Inflammatory macrophage treated with lipopolysaccharide for 1 hour (primary cell): Measurements from ENCODE around the gene OR3A1.
"Not testable (repeated sequence)": the region's sequence is repeated elsewhere in the genome, so short reads cannot be mapped to it uniquely, and the experiment has no call there.

Source experiments
- DNase-seq, 2 donors: peaks; one replicate each; pipeline ENCODE4 v3.0.0-alpha.2; 2020 to 2022

OR3A1 gene

DNA sequence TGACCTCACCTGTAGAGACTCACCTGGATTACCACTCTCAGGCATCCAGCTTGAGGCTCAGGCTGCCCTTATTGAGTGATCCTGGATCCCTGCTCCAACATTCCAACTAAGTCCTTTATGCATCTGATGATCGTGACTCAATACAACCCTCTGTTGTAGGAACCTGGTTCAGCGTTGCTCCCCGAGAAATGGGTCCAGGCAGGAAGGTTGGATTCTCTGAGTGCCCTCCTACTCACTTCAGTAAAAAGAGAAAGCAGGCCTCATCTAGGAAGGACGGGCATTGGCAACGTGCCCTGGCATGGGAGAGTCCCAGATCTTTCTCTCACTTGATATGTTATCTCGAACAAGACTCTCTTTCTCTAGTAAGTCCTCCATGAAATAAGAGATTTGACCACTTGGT lies at the start of gene OR3A1:
Gene OR3A1, minus strand, starts transcription at position 101 of the 400 bp plus-strand sequence. CDS start 5,778 bp downstream, outside the sequence.
- no peak for DNase-seq

DNA sequence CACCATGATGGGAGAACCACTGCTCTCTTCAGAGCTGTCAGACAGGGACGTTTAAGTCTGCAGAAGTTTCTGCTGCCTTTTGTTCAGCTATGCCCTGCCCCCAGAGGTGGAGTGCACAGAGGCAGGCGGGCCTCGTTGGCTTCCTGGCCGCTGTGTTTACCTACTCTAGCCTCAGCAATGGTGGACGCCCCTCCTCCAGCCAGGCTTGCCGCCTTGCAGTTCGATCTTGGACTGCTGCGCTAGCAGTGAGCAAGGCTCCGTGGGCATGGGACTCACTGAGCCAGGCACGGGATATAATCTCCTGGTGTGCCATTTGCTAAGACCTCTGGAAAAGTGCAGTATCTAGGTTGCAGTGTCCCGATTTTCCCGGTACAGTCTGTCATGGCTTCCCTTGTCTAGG lies 44.6 kb upstream of the OR3A1 start:
- not testable (repeated sequence) for DNase-seq

DNA sequence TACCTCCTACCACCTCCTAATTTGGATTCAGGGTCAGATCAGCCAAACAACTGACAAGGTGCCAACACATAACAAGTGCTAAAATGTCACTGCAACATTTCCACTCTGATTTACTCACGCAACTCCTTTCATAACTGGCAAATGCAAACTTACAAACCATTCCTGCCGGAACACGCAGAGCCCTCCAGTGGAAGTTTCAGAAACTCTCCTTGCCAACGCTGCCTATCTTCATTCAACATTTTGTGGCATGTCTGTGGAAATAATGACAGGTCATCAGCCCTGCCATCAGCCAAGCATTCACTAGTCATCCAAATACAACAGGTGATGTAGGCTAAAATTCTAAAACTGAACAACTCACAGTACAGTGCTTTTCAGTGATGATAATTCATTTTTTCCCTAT lies 37.7 kb upstream of the OR3A1 start:
- no peak for DNase-seq

GRCh38 chr17:3318336-3318735 lies 20.2 kb upstream of the OR3A1 start:
- DNase-seq, result no peak

DNA sequence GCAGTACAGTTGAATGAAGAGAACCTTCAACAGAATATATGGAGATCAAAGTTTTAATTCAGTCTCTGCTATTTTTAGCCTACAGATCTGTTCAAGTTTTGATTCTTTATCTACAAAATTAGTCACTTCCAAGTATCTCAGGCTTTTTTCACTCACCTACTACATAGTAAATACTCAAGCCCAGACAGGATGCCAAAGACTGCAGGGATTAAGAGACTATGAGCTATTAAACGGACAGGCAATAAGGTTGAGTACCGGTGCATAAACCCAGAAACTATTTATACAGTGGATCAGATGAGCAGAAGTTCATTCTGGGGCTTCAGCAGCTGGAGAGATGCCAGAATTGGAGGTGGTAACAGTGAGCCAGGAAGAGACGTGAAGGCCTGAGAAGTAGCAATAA lies 18.7 kb upstream of the OR3A1 start:
- no peak for DNase-seq

GRCh38 chr17:3308603-3309002 lies 10.4 kb upstream of the OR3A1 start:
- no peak for DNase-seq

- no peak for DNase-seq
Measured at GRCh38 chr17:3295632-3296031, 2.5 kb downstream of the OR3A1 start.

GRCh38 chr17:3293548-3293947 lies 4.6 kb downstream of the OR3A1 start:
- not testable (repeated sequence) for DNase-seq

DNA sequence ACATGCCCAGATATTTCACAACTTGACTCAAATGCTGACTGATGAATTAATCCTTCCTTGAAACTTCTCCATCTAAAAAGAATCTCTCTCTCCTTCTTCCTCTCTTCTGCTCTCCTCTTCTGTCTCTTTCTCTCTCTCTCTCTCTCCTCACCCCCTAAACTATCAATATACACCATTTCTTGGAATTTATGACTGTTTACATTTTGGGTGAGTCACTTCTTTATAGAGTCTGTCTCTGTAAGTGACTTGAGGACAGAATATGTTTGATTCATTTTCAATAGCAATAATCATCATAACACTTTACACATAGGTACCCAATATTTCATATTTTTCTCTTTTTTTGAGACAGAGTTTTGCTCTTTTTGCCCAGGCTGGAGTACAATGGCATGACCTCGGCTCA lies 15.3 kb downstream of the OR3A1 start:
- DNase-seq, result no peak

DNA sequence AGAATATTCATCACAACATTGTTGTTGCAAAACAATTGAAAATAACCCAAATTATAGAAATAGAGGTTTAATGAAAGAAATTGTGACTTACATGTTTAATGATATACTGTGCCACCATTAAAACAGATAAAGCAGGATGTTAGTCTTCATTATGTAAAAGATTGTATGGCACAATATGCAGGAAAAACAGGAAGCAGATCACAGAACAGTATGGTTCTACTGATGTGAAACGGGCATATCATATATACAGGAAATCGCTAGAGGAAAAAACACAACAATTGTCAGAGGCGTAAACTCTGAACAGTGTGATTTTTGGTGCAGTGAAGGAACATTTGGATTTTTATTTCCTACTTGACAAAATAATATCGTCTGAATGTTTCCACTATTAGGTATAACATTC lies 22.0 kb downstream of the OR3A1 start:
- DNase-seq, result peak; percentile 11 to 22

DNA sequence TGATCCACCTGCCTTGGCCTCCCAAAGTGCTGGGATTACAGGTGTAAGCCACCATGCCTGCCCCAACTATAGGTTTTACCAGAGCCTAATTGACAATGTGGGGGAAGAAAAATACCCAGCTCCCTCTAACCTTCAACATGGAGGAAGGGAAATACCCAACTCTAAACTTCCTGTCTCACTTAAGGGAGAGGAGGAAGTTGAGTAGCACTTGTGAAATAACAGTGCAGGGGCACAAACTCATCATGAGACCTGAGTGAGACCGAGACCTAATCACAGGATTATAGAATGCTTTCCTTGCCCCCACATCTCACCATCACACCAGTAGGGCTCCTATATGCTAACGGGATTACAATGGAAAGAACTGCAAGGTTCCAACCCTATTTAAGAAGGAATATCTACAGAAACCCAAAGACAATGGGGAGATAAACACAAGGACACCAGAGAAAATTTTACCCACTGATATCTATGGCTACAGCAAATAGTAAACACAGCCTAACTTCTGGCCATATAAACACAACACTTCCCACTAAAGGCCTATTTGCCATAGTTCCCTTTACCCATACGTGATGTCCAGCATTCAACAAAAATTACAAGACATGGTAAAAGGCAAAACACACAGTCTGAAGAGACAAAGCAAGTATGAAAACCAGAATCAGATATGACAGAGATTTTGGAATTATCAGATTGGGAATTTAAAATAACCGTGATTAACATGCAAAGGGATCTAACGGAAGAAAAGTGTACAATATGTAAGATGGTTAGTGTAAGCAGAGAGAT lies 26.9 kb downstream of the OR3A1 start:
- DNase-seq, result peak; percentile 56 to 79

- no peak for DNase-seq
Measured at GRCh38 chr17:3260600-3260999, 37.6 kb downstream of the OR3A1 start.

DNA sequence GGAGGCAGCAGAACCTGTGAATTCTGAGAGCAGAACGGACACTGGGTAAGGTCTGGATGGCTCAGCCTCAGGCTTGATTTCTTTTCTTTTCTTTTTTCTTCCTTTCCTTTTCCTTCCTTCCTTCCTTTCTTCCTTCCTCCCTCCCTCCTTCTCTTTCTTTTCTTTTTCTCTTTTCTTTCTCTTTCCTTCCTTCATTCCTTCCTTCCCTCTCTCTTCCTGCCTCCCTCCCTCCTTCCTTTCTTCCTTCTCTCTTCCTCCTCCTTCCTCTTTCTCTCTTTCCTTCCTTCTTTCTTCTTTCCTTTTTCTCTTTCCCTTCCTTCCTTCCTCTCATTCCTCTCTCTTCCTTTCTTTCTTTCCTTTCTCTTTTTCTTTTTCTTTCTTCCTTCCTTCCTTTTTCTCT lies 38.0 kb downstream of the OR3A1 start:
- no peak for DNase-seq

- DNase-seq, result no peak
Measured at GRCh38 chr17:3256575-3256974, 41.6 kb downstream of the OR3A1 start.

DNA sequence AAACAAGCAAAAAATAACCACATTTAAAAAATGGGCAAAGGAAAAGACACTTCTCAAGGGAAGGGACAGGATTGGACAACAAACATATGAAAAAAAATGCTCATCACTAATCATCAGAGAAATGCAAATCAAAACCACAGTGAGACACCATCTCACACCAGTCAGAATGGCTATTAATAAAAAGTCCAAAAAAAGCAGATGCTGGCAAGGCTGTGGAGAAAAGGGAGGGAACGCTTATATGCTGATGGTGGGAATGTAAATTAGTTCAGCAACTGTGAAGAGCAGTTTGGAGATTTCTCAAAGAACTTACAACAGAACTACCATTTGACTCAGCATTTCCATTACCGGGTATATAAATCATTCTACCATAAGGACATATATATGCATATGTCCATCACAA lies 49.1 kb downstream of the OR3A1 start:
- not testable (repeated sequence) for DNase-seq

GRCh38 chr17:3244841-3245240 lies 53.3 kb downstream of the OR3A1 start:
- peak; percentile 35 to 40 for DNase-seq

GRCh38 chr17:3241044-3241443 lies 57.1 kb downstream of the OR3A1 start:
- not testable (repeated sequence) for DNase-seq
